H9 (cell line): ENCODE results near the gene RFPL1. TPM values are rescaled to one million over a fixed set of nuclear protein-coding genes. Genes with fewer than 3 reads are reported as not detected.

ENCODE experiments used
- DNase-seq: peaks from one replicate; pipeline ENCODE4 v3.0.0-alpha.2; 2017
- H2AFZ ChIP-seq: one replicate; pipeline ENCODE4 v1.6.1; 2013; ENCODE audit warnings: mild to moderate bottlenecking, low read length, control low read depth, moderate library complexity
- H2AK5ac ChIP-seq: 2 replicates; pipeline ENCODE4 v1.6.1; 2013; ENCODE audit warnings: low read length, control low read depth, mixed read lengths; ENCODE audit not compliant: insufficient read length
- H2BK120ac ChIP-seq: one replicate; pipeline ENCODE4 v1.6.1; 2013; ENCODE audit warnings: low read depth, mild to moderate bottlenecking, low read length, control low read depth, inconsistent platforms; ENCODE audit not compliant: poor library complexity, severe bottlenecking
- H2BK12ac ChIP-seq: 2 replicates; pipeline ENCODE4 v1.6.1; 2013; ENCODE audit warnings: low read length, control low read depth, mixed read lengths, low read depth; ENCODE audit not compliant: insufficient read length
- H2BK15ac ChIP-seq: 2 replicates; pipeline ENCODE4 v1.6.1; 2013; ENCODE audit warnings: low read depth, low read length, control low read depth
- H2BK20ac ChIP-seq: one replicate; pipeline ENCODE4 v1.6.1; 2013; ENCODE audit warnings: low read depth, mild to moderate bottlenecking, low read length, control low read depth, inconsistent platforms; ENCODE audit not compliant: poor library complexity, severe bottlenecking
- H2BK5ac ChIP-seq: 2 replicates; pipeline ENCODE4 v1.6.1; 2013; ENCODE audit warnings: low read length, control low read depth, mixed read lengths; ENCODE audit not compliant: insufficient read length
- H3K14ac ChIP-seq: 2 replicates; pipeline ENCODE4 v1.6.1; 2013; ENCODE audit warnings: low read length, control low read depth; ENCODE audit not compliant: insufficient read depth
- H3K18ac ChIP-seq: 2 replicates; pipeline ENCODE4 v1.6.1; 2013; ENCODE audit warnings: low read depth, mild to moderate bottlenecking, mixed read lengths, low read length, control low read depth; ENCODE audit not compliant: insufficient read length
- H3K23ac ChIP-seq: 2 replicates; pipeline ENCODE4 v1.6.1; 2013; ENCODE audit warnings: low read length, control low read depth, mixed read lengths, low read depth; ENCODE audit not compliant: insufficient read length
- H3K23me2 ChIP-seq: 2 replicates; pipeline ENCODE4 v1.6.1; 2013; ENCODE audit warnings: low read depth, mild to moderate bottlenecking, mixed read lengths, low read length, control low read depth; ENCODE audit not compliant: insufficient read length, poor library complexity, severe bottlenecking
- H3K27ac ChIP-seq: 2 replicates; pipeline ENCODE4 v1.5.1; 2013; ENCODE audit warnings: low read length, control low read depth, mixed read lengths, low read depth; ENCODE audit not compliant: insufficient read length
- H3K27me3 ChIP-seq: 2 replicates; pipeline ENCODE4 v1.6.1; 2013; ENCODE audit warnings: low read length, control low read depth, inconsistent platforms; ENCODE audit not compliant: insufficient read depth
- H3K4ac ChIP-seq: 2 replicates; pipeline ENCODE4 v1.6.1; 2013; ENCODE audit warnings: low read depth, mild to moderate bottlenecking, control low read depth, inconsistent platforms, low read length, moderate library complexity
- H3K4me1 ChIP-seq: 2 replicates; pipeline ENCODE4 v1.6.1; 2013; ENCODE audit warnings: low read length, control low read depth, inconsistent platforms; ENCODE audit not compliant: insufficient read depth
- H3K4me2 ChIP-seq: 2 replicates; pipeline ENCODE4 v1.6.1; 2013; ENCODE audit warnings: low read length, control low read depth, mixed read lengths; ENCODE audit not compliant: insufficient read length, insufficient read depth
- H3K56ac ChIP-seq: 2 replicates; pipeline ENCODE4 v1.6.1; 2013; ENCODE audit warnings: low read depth, mild to moderate bottlenecking, mixed read lengths, low read length, control low read depth; ENCODE audit not compliant: insufficient read length
- H3K79me1 ChIP-seq: 2 replicates; pipeline ENCODE4 v1.6.1; 2013; ENCODE audit warnings: low read depth, mild to moderate bottlenecking, moderate library complexity, low read length, control low read depth, inconsistent platforms; ENCODE audit not compliant: insufficient read depth, poor library complexity, severe bottlenecking
- H3K79me2 ChIP-seq: 2 replicates; pipeline ENCODE4 v1.6.1; 2013; ENCODE audit warnings: low read length, control low read depth, inconsistent platforms; ENCODE audit not compliant: insufficient read depth
- H3K9ac ChIP-seq: 2 replicates; pipeline ENCODE4 v1.6.1; 2013; ENCODE audit warnings: low read length, control low read depth, mixed read lengths; ENCODE audit not compliant: insufficient read length; ENCODE audit errors: extremely low read depth
- H3K9me3 ChIP-seq: one replicate; pipeline ENCODE4 v1.6.1; 2013; ENCODE audit warnings: low read depth, low read length, inconsistent platforms; ENCODE audit not compliant: control insufficient read depth
- H3T11ph ChIP-seq: one replicate; pipeline ENCODE4 v1.6.1; 2013; ENCODE audit warnings: mild to moderate bottlenecking, low read length, control low read depth, inconsistent platforms
- H4K20me1 ChIP-seq: one replicate; pipeline ENCODE4 v1.6.1; 2013; ENCODE audit not compliant: control insufficient read depth, insufficient read length, insufficient read depth
- H4K5ac ChIP-seq: 2 replicates; pipeline ENCODE4 v1.6.1; 2013; ENCODE audit warnings: low read depth, mild to moderate bottlenecking, mixed read lengths, low read length, control low read depth; ENCODE audit not compliant: insufficient read length
- H4K8ac ChIP-seq: replicated peaks from 2 replicates; pipeline ENCODE4 v1.6.1; 2013; ENCODE audit warnings: low read length, control low read depth, mixed read lengths, low read depth; ENCODE audit not compliant: insufficient read length
- H4K91ac ChIP-seq: 2 replicates; pipeline ENCODE4 v1.6.1; 2013; ENCODE audit warnings: low read depth, mild to moderate bottlenecking, moderate library complexity, mixed read lengths, low read length, control low read depth; ENCODE audit not compliant: insufficient read length
- H3K27ac Mint-ChIP-seq, 3 experiments: 2 replicates in 2 of 3; 3 replicates in 1 of 3; pipeline ENCODE4 v1.8.0; 2020 to 2021; ENCODE audit warnings: mixed read lengths in 3 of 3, mild to moderate bottlenecking in 1 of 3, moderate library complexity in 1 of 3
- H3K27me3 Mint-ChIP-seq: 2 replicates; pipeline ENCODE4 v1.8.0; 2021; ENCODE audit warnings: low read depth, mild to moderate bottlenecking, moderate library complexity, mixed read lengths
- H3K36me3 Mint-ChIP-seq, 3 experiments: 2 replicates in 2 of 3; 3 replicates in 1 of 3; pipeline ENCODE4 v1.8.0; 2020 to 2021; ENCODE audit warnings: low read depth in 3 of 3, mixed read lengths in 3 of 3; ENCODE audit not compliant: insufficient read depth in 1 of 3
- H3K4me1 Mint-ChIP-seq, 2 experiments: 2 replicates each; pipeline ENCODE4 v1.8.0; 2020; ENCODE audit warnings: mixed read lengths in 2 of 2
- H3K4me3 Mint-ChIP-seq, 2 experiments: 2 replicates in 1 of 2; 3 replicates in 1 of 2; pipeline ENCODE4 v1.8.0; 2020 to 2021; ENCODE audit warnings: mild to moderate bottlenecking in 2 of 2, mixed read lengths in 2 of 2, moderate library complexity in 1 of 2
- H3K9me3 Mint-ChIP-seq, 2 experiments: 2 replicates in 1 of 2; 3 replicates in 1 of 2; pipeline ENCODE4 v1.8.0; 2020; ENCODE audit warnings: mild to moderate bottlenecking in 2 of 2, mixed read lengths in 2 of 2, moderate library complexity in 1 of 2
- CTCF ChIP-seq: fragments of 200-600 bp; sonication (generic); conservative IDR thresholded peaks from 3 replicates; pipeline ENCODE4 v1.8.0; 2021; ENCODE audit warnings: antibody characterized with exemption, mild to moderate bottlenecking
- WGBS: extraction: QIAGEN DNeasy Blood & Tissue Kit; methylation state at CpG from one replicate; pipeline ENCODE4 v1.1.7; 2013; ENCODE audit warnings: missing lambda C conversion rate, low lambda C conversion rate, mixed read lengths; ENCODE audit not compliant: insufficient read length; ENCODE audit errors: extremely low coverage; 5-methylcytosine and 5-hydroxymethylcytosine counted together
- total RNA-seq: library from RNA; stranded (reverse); gene quantifications from 2 replicates; pipeline ENCODE4 v1.2.1, GENCODE V29; 2021

Gene RFPL1
- total RNA-seq, 1 experiment from 2014 or later = not detected

- no peak overlapping the region for H3K14ac ChIP-seq
- DNase-seq = peak; percentile 87
- TF ChIP-seq CTCF = no peak
- H3K79me1 ChIP-seq = no peaks in the 10 kb centered on the region
- H3K23ac ChIP-seq = no peak overlapping the region
- peak overlapping the region; percentile 53 for H3K18ac ChIP-seq
- H2BK120ac ChIP-seq = no peak overlapping the region
- H2BK5ac ChIP-seq = no peak overlapping the region
- H3K23me2 ChIP-seq = peaks cover 10% of the 10 kb centered on the region
- no peak overlapping the region for H3K27ac ChIP-seq
- H2BK20ac ChIP-seq = no peak overlapping the region
- peak overlapping the region; percentile 58 to 82 for H3K4me3 Mint-ChIP-seq
- WGBS = no CpG with 5 or more reads among the region's 15 CpGs
- H3K4me1 Mint-ChIP-seq = peaks cover 38 to 43% of the 10 kb centered on the region in 2 experiments
- no peak overlapping the region for H3T11ph ChIP-seq
- H3K79me2 ChIP-seq = no peaks in the 10 kb centered on the region
- H4K91ac ChIP-seq = no peak overlapping the region
- H3K27ac Mint-ChIP-seq = peak overlapping the region in 2 of 3 experiments; percentile 28 to 32; a peak in 3 of 7 replicates
- H2AK5ac ChIP-seq = no peak overlapping the region
- peaks cover 6% of the 10 kb centered on the region for H3K4me1 ChIP-seq
- no peak overlapping the region for H4K5ac ChIP-seq
- H2BK15ac ChIP-seq = no peak overlapping the region
- no peak overlapping the region for H3K56ac ChIP-seq
- H3K9me3 Mint-ChIP-seq = peaks cover 8 to 9% of the 10 kb centered on the region in 2 experiments
- H3K36me3 Mint-ChIP-seq = peaks cover 4 to 10% (median 5%) of the 10 kb centered on the region in 3 experiments; a peak in 5 of 7 replicates
- peak overlapping the region; percentile 69 for H3K4me2 ChIP-seq
- no peak overlapping the region for H3K4ac ChIP-seq
- H2BK12ac ChIP-seq = no peak overlapping the region
- H2AFZ ChIP-seq = no peak overlapping the region
- peaks cover 27% of the 10 kb centered on the region for H3K27me3 ChIP-seq
- H4K8ac ChIP-seq = no peak overlapping the region
- H3K27me3 Mint-ChIP-seq = peaks cover 68% of the 10 kb centered on the region
- no peaks in the 10 kb centered on the region for H3K9me3 ChIP-seq
- no peaks in the 10 kb centered on the region for H4K20me1 ChIP-seq
- peak overlapping the region; percentile 24 for H3K9ac ChIP-seq
These were observed 43.0 kb downstream of the RFPL1 start for GRCh38 chr22:29481265-29482000.
